Astrocyte of the hippocampus (primary cell): ENCODE measurements around the gene MCM3AP.
"Not testable (repeated sequence)": the region's sequence is repeated elsewhere in the genome, so short reads cannot be mapped to it uniquely, and the experiment has no call there.

Source experiments
- DNase-seq: peaks from one replicate; pipeline ENCODE4 v3.0.0; 2011; ENCODE audit warnings: low read depth, low spot score

MCM3AP gene

GRCh38 chr21:46243960-46244361 lies 41.5 kb downstream of the MCM3AP start:
- no peak for DNase-seq

DNA sequence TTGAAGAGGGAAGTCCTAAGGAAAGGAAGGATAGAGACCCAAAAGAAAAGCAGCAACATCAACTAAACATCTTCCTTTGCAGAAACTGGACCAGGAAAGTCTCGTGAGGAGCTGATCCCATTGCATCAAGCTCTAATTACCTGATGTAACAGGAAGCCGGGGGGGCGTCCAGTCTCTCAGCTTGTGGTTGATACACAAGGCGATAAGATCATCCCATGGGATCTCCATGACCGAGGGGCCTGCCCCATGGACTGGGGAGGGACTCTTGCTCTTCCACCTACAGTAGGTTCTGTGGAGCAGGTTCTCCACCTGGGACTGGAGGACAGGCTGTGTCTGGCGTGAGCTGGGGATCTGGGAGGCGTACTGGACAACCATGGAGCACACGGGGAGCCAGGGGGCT lies 42.1 kb downstream of the MCM3AP start:
- DNase-seq = no peak

GRCh38 chr21:46241577-46241976 lies 43.8 kb downstream of the MCM3AP start:
- DNase-seq = not testable (repeated sequence)

DNA sequence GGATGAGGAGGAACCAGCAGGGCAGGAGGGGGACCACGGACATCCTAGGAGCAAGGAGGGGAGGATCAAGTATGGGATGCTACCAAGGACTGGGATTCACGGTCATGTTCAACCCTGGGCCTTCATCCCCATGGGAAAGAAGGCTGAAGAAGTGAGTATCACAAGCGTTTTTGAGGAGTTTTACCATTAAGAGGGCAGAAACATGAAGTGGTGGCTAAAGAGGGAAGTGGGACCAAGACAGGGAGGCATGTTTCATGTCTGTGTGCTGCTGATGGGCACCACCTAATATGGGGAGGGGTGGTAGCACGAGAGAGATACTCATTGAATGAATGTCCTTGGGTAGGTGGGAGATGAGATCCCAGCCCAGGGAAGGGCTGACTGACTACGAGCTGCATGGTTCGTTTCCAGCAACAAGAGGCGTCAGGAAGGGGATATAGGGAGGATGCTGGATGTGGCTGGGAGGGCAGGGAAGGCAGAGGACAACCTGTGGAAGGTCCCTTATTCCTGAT lies 45.5 kb downstream of the MCM3AP start:
- DNase-seq = no peak

GRCh38 chr21:46237474-46237873 lies 47.9 kb downstream of the MCM3AP start:
- DNase-seq = no peak

- no peak for DNase-seq
Observed at GRCh38 chr21:46234436-46234950, 50.9 kb downstream of the MCM3AP start.

DNA sequence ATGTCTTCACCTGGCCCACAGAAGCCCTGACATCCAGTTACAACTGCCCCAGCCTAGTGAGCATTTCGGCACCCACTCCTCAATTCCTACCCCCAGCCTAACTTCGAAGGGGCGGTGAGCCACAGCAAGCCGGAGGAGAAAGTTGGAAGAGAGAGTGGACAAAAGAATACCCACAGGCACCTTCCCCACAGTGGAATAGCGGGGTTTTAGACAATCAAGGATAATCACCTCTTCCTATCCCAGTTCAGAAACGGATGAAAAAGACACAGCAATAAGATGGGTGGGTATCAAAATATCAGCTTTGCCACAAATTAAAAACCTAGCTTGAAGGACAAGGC lies 55.5 kb downstream of the MCM3AP start:
- no peak for DNase-seq

- no peak for DNase-seq
Observed at GRCh38 chr21:46229133-46229922, 56.1 kb downstream of the MCM3AP start.

- peak; percentile 100 for DNase-seq
Observed at GRCh38 chr21:46228345-46229051, 56.9 kb downstream of the MCM3AP start, which contains the start of gene LSS. Gene LSS, minus strand, starts transcription at chr21:46228774. Its CDS starts 29 bp downstream, at chr21:46228745.

GRCh38 chr21:46227811-46228344 lies 57.5 kb downstream of the MCM3AP start:
- DNase-seq = peak; percentile 23

GRCh38 chr21:46226920-46227599 lies 58.4 kb downstream of the MCM3AP start:
- DNase-seq = peak; percentile 40

- DNase-seq = no peak
Observed at GRCh38 chr21:46226146-46226545, 59.3 kb downstream of the MCM3AP start.

GRCh38 chr21:46223661-46224060 lies 61.8 kb downstream of the MCM3AP start:
- DNase-seq = not testable (repeated sequence)

DNA sequence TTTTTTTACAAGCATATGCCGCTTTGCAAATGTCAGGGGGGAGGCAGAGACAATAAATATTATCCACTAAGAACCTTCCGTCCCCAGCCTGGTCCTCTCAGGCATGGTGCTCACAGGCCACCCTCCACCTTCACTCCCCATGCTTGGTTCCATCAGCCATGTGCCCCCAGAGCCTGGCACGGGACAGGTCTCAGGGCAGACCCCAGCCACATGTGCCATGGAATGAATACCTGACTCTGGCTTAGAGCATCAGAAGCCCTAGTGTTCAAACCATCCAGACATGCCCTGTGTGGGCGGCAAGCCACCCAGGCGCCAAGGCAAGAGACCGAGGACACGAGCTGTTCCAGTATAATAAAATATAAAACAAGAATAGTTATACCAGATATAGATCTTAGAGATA lies 62.2 kb downstream of the MCM3AP start:
- DNase-seq = no peak

- no peak for DNase-seq
Observed at GRCh38 chr21:46222436-46223116, 62.8 kb downstream of the MCM3AP start.

DNA sequence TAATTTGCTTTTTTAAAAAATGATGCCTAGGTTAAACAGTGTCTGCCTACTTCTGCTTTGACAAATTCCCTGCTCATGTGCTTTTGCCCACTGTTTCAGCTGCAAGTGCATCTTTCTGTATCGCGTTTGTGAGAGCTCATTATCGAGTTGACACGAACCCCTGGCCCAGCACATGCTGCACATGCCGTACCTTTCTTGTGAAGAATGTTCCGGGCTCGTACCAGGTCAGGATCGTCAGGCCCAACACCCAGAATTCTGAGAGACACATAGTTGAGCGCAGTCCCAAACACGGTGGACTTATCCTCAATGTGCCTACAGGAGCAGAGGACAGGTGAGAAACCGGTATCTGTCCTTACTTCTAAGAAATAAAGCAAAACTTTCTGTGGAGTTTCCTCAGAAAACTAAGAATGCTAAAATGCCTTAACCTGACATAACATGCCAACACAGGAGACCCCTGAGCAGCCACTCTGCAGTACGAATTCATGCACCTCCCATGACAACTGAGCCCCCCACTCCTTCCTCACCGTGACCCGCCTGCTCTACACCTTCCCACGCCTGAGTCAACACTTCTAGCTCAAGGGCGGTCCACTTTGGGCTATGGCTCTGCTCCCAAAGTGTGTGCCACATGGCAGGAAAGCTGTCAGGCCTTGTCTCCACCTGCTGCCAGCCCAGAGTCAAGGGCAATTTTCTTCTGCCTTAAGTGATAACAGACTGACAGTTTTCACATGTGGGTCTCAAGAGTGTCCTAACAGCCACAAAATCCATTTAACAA lies 63.6 kb downstream of the MCM3AP start:
- DNase-seq = no peak

DNA sequence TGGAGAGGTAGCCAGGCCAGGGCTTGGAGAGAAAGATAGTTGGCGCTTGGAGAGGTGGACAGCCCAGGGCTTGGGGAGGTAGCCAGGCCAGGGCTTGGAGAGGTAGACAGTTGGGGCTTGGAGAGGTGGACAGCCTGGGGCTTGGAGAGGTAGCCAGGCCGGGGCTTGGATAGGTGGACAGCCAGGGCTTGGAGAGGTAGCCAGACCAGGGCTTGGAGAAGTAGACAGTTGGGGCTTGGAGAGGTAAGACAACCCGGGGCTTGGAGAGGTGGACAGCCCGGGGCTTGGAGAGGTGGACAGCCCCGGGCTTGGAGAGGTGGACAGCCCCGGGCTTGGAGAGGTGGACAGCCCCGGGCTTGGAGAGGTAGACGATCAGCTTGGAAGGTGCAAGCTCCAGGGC lies 64.6 kb downstream of the MCM3AP start:
- DNase-seq = no peak

GRCh38 chr21:46220275-46220810 lies 65.1 kb downstream of the MCM3AP start:
- no peak for DNase-seq

DNA sequence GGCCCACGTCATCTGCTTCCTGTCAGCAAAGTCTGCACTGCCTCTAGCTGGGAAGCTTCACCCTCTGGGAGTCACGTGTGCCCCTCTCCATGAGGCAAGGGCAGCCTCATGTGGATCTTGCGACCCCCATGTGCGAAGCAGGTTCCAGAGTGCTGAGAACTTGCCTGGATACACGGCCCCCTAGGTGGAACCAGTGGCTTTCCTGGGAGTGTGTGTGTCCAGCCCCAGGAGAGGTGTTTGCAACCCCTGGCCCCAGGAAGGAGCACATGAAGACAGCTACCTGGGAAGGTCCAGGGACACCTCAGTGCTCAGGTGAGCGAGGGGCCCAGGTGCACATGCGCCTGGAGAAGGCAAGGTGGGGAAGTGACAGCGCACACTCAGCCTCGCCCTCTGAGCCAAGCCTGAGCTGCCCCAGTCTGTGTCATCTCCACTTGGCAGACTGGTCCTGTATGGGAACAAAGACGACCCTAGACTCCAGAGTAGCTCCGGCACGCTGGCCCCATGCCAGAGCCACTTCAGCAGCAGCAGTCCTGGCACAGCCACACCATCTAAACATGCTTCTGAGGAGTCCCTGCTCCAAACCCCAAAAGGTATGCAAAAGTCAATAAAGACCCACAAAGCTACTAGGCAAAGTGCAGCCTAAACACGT lies 65.7 kb downstream of the MCM3AP start:
- DNase-seq = no peak
